H1 (cell line): ENCODE data around the gene GALNTL6. TPM values are rescaled to one million over a fixed set of nuclear protein-coding genes. Genes with fewer than 3 reads are reported as not detected.

Source experiments
- CTCF ChIA-PET: fragments of 300-600 bp; sonication (Branson Sonifier 250); formaldehyde crosslinking; loops from one replicate; lab custom pipeline; 2021; ENCODE audit not compliant: partially characterized antibody; lab: Charles Lee
- POLR2A ChIA-PET: fragments of 300-600 bp; sonication (Branson Sonifier 250); formaldehyde crosslinking; loops from one replicate; lab custom pipeline; 2021; ENCODE audit warnings: inconsistent platforms; ENCODE audit not compliant: partially characterized antibody; lab: Charles Lee
- DNase-seq, 2 experiments: peaks; one replicate each; pipeline versions ENCODE4 v3.0.0 to v3.0.0-alpha.2; 2010 to 2022; ENCODE audit warnings: low spot score in 2 of 2, low read depth in 1 of 2, mixed read lengths in 1 of 2
- FAIRE-seq: peaks from 2 replicates; lab custom pipeline; 2011; peaks lifted over from hg19 to GRCh38; lab: Jason Lieb, UNC
- H2AFZ ChIP-seq: 2 replicates; pipeline ENCODE4 v1.8.1; 2012; ENCODE audit warnings: low read length, inconsistent platforms
- H2AK5ac ChIP-seq: 2 replicates; pipeline ENCODE4 v1.6.1; 2013; ENCODE audit warnings: low read depth, low read length
- H2BK120ac ChIP-seq: replicated peaks from 2 replicates; pipeline ENCODE3; 2013; ENCODE audit warnings: low read depth, low read length, inconsistent platforms
- H2BK12ac ChIP-seq: 2 replicates; pipeline ENCODE4 v1.6.1; 2013; ENCODE audit warnings: low read depth, low read length
- H2BK15ac ChIP-seq: 2 replicates; pipeline ENCODE4 v1.6.1; 2013; ENCODE audit warnings: low read length
- H2BK20ac ChIP-seq: 2 replicates; pipeline ENCODE4 v1.6.1; 2013; ENCODE audit warnings: low read length
- H2BK5ac ChIP-seq: 2 replicates; pipeline ENCODE4 v1.6.1; 2013; ENCODE audit warnings: low read depth, low read length
- H3K14ac ChIP-seq: 2 replicates; pipeline ENCODE4 v1.6.1; 2013; ENCODE audit warnings: inconsistent platforms; ENCODE audit not compliant: insufficient read length
- H3K18ac ChIP-seq: 2 replicates; pipeline ENCODE4 v1.6.1; 2013; ENCODE audit warnings: low read length; ENCODE audit errors: extremely low read depth
- H3K23ac ChIP-seq: 2 replicates; pipeline ENCODE4 v1.6.1; 2013; ENCODE audit warnings: inconsistent platforms; ENCODE audit not compliant: insufficient read length
- H3K23me2 ChIP-seq: 2 replicates; pipeline ENCODE4 v1.6.1; 2013; ENCODE audit warnings: low read depth, low read length
- H3K27ac ChIP-seq: 2 replicates; pipeline ENCODE4 v1.6.1; 2011; ENCODE audit warnings: low read depth, low read length, inconsistent platforms
- H3K27me3 ChIP-seq, 4 experiments: replicated peaks in 1 of 4; 1 replicate in 1 of 4; 2 replicates in 3 of 4; pipeline versions ENCODE4 v1.6.1 to v1.8.1; 2011 to 2013; ENCODE audit warnings: low read length in 3 of 4, mild to moderate bottlenecking in 3 of 4, inconsistent platforms in 2 of 4, mixed read lengths in 2 of 4, moderate library complexity in 1 of 4; ENCODE audit not compliant: control insufficient read depth in 3 of 4, insufficient read depth in 3 of 4; ENCODE audit errors: extremely low read depth in 1 of 4
- H3K36me3 ChIP-seq, 4 experiments: 2 replicates each; pipeline versions ENCODE4 v1.6.1 to v1.8.1; 2011 to 2013; ENCODE audit warnings: mild to moderate bottlenecking in 4 of 4, low read length in 3 of 4, moderate library complexity in 2 of 4, control low read depth in 1 of 4, inconsistent platforms in 1 of 4; ENCODE audit not compliant: insufficient read depth in 4 of 4, control insufficient read depth in 2 of 4
- H3K4ac ChIP-seq: replicated peaks from 2 replicates; pipeline ENCODE3; 2013; ENCODE audit warnings: low read length, low read depth, mixed read lengths, inconsistent platforms; ENCODE audit not compliant: insufficient read length
- H3K4me1 ChIP-seq, 4 experiments: replicated peaks in 1 of 4; 1 replicate in 1 of 4; 2 replicates in 3 of 4; pipeline versions ENCODE4 v1.6.1 to v1.8.1; 2011 to 2013; ENCODE audit warnings: low read length in 3 of 4, inconsistent platforms in 2 of 4, mixed read lengths in 1 of 4; ENCODE audit not compliant: insufficient read depth in 4 of 4, control insufficient read depth in 3 of 4
- H3K4me2 ChIP-seq, 2 experiments: 2 replicates each; pipeline versions ENCODE4 v1.6.1 to v1.8.1; 2011 to 2013; ENCODE audit warnings: low read depth in 2 of 2, low read length in 2 of 2, control low read depth in 1 of 2, inconsistent platforms in 1 of 2, mild to moderate bottlenecking in 1 of 2; ENCODE audit not compliant: insufficient read depth in 1 of 2
- H3K4me3 ChIP-seq, 4 experiments: fragments of 200-600, 300-600 bp in 1 of 4; sonication (generic), shearing (Covaris generic), sonication (Bioruptor Twin) in 1 of 4; 2 replicates each; pipeline versions ENCODE4 v1.5.1 to v1.8.1; 2011 to 2016; ENCODE audit warnings: low read length in 4 of 4, low read depth in 3 of 4, control low read depth in 2 of 4, inconsistent platforms in 2 of 4, mild to moderate bottlenecking in 2 of 4, mixed read lengths in 1 of 4, moderate library complexity in 1 of 4; ENCODE audit not compliant: insufficient read depth in 2 of 4; ENCODE audit errors: extremely low read depth in 1 of 4
- H3K56ac ChIP-seq: replicated peaks from 2 replicates; pipeline ENCODE3; 2013; ENCODE audit warnings: low read depth, mild to moderate bottlenecking, mixed read lengths, low read length, inconsistent platforms; ENCODE audit not compliant: insufficient read length
- H3K79me1 ChIP-seq: 2 replicates; pipeline ENCODE4 v1.6.1; 2013; ENCODE audit warnings: low read depth, low read length, control low read depth
- H3K79me2 ChIP-seq, 2 experiments: 2 replicates each; pipeline versions ENCODE4 v1.6.1 to v1.8.1; 2012 to 2013; ENCODE audit warnings: low read length in 2 of 2, mild to moderate bottlenecking in 2 of 2, inconsistent platforms in 1 of 2; ENCODE audit not compliant: insufficient read depth in 2 of 2, control insufficient read depth in 1 of 2
- H3K9ac ChIP-seq, 4 experiments: replicated peaks in 1 of 4; 1 replicate in 1 of 4; 2 replicates in 3 of 4; pipeline versions ENCODE4 v1.6.1 to v1.8.1; 2011 to 2013; ENCODE audit warnings: low read depth in 3 of 4, low read length in 3 of 4, control low read depth in 2 of 4, mild to moderate bottlenecking in 2 of 4, moderate library complexity in 2 of 4, inconsistent platforms in 1 of 4; ENCODE audit errors: extremely low read depth in 1 of 4
- H3K9me3 ChIP-seq, 2 experiments: 2 replicates each; pipeline versions ENCODE4 v1.6.1 to v1.8.1; 2012 to 2013; ENCODE audit warnings: mild to moderate bottlenecking in 2 of 2, moderate library complexity in 2 of 2, control low read depth in 1 of 2, inconsistent platforms in 1 of 2, low read depth in 1 of 2, low read length in 1 of 2, mixed read lengths in 1 of 2; ENCODE audit not compliant: insufficient read depth in 2 of 2
- H4K20me1 ChIP-seq, 2 experiments: replicated peaks in 1 of 2; 2 replicates each; pipeline versions ENCODE3 to v1.8.1; 2011 to 2013; ENCODE audit warnings: inconsistent platforms in 2 of 2, low read length in 2 of 2, mild to moderate bottlenecking in 1 of 2; ENCODE audit not compliant: insufficient read depth in 2 of 2, control insufficient read depth in 1 of 2
- H4K5ac ChIP-seq: 2 replicates; pipeline ENCODE4 v1.6.1; 2013; ENCODE audit warnings: low read length, low read depth, mixed read lengths, inconsistent platforms; ENCODE audit not compliant: insufficient read length
- H4K8ac ChIP-seq: 2 replicates; pipeline ENCODE4 v1.8.0; 2013; ENCODE audit warnings: mild to moderate bottlenecking, moderate library complexity, low read length, inconsistent platforms; ENCODE audit not compliant: insufficient read depth; ENCODE audit errors: extremely low read depth
- H4K91ac ChIP-seq: replicated peaks from 2 replicates; pipeline ENCODE3; 2013; ENCODE audit warnings: low read length, mixed read lengths, inconsistent platforms; ENCODE audit not compliant: insufficient read length
- CEBPB ChIP-seq: IDR thresholded peaks from 2 replicates; pipeline ENCODE4 v1.6.1; 2012; ENCODE audit warnings: low read depth, low read length
- EZH2 ChIP-seq: fragments of 200-600 bp; sonication (generic); IDR thresholded peaks from 2 replicates; pipeline ENCODE4 v1.7.1; 2012; ENCODE audit warnings: low read depth, mild to moderate bottlenecking, moderate library complexity, low read length, inconsistent platforms; ENCODE audit not compliant: severe bottlenecking
- JUND ChIP-seq: IDR thresholded peaks from 2 replicates; pipeline ENCODE4 v1.6.1; 2011; ENCODE audit warnings: mild to moderate bottlenecking, improper control_type of control experiment, low read length
- KDM5A ChIP-seq: fragments of 200-600 bp; IDR thresholded peaks from 2 replicates; pipeline ENCODE4 v1.7.1; 2012; ENCODE audit warnings: mild to moderate bottlenecking, low read length, inconsistent platforms, mixed read lengths
- NRF1 ChIP-seq: IDR thresholded peaks from 2 replicates; pipeline ENCODE4 v1.6.1; 2011; ENCODE audit warnings: mild to moderate bottlenecking, low read depth, low read length, improper control_type of control experiment
- PHF8 ChIP-seq: fragments of 200-600 bp; sonication (generic); conservative IDR thresholded peaks from 2 replicates; pipeline ENCODE4 v1.7.1; 2012; ENCODE audit warnings: low read depth, mild to moderate bottlenecking, inconsistent platforms, low read length, moderate library complexity
- POU5F1 ChIP-seq: IDR thresholded peaks from 2 replicates; pipeline ENCODE4 v1.6.1; 2011; ENCODE audit warnings: low read depth, mild to moderate bottlenecking, low read length, moderate library complexity
- TAF7 ChIP-seq: optimal IDR thresholded peaks from 2 replicates; pipeline ENCODE3; 2011; ENCODE audit warnings: low read depth, mild to moderate bottlenecking, inconsistent platforms, low read length, moderate library complexity, borderline replicate concordance
- ZNF274 ChIP-seq: IDR thresholded peaks from 2 replicates; pipeline ENCODE4 v1.7.0; 2012; ENCODE audit warnings: low read length, borderline replicate concordance; ENCODE audit errors: extremely low read depth
- WGBS, 2 experiments: shearing (Covaris generic) in 1 of 2; methylation state at CpG; one replicate each; pipeline versions ENCODE4 v1.1.6 to v1.1.7; 2013 to 2015; ENCODE audit warnings: low lambda C conversion rate in 2 of 2, mixed read lengths in 2 of 2, inconsistent platforms in 1 of 2, low coverage in 1 of 2, missing lambda C conversion rate in 1 of 2; ENCODE audit not compliant: insufficient replicate concordance in 2 of 2, insufficient coverage in 1 of 2, insufficient read length in 1 of 2; ENCODE audit errors: extremely low coverage in 1 of 2, missing lambda C conversion rate in 1 of 2; 5-methylcytosine and 5-hydroxymethylcytosine counted together
- polyA plus RNA-seq, 7 experiments: library from polyadenylated mRNA; depleted of rRNA in 3 of 7; stranded (reverse) in 5 of 7; unstranded in 2 of 7; fragments of >200 nt in 5 of 7; fragments of 200-250 nt in 2 of 7; gene quantifications; 1 replicate in 5 of 7; 2 replicates in 1 of 7; 4 replicates in 1 of 7; pipeline versions ENCODE4 v1.2.1 to v1.2.3, GENCODE V29; 2011 to 2013; ENCODE audit warnings: missing spikeins in 2 of 7, mixed read lengths in 2 of 7
- total RNA-seq: library from RNA; stranded (reverse); fragmentation: NEBNext Ultra II Directional; extraction: Animal tissue kit (Norgen Biotek cat#: 25700); gene quantifications from 2 replicates; pipeline ENCODE4 v1.2.1, GENCODE V29; 2021
- TF ChIP-seq, protein P1 (sequence below): IDR thresholded peaks from 2 replicates; pipeline ENCODE4 v1.6.1; 2012; ENCODE audit warnings: low read length, inconsistent platforms
- TF ChIP-seq, protein P2 (sequence below), 3 experiments: IDR thresholded peaks; 1 replicate in 2 of 3; 2 replicates in 1 of 3; pipeline versions ENCODE4 v1.5.1 to v1.6.1; 2011; ENCODE audit warnings: low read length in 3 of 3, mild to moderate bottlenecking in 3 of 3, inconsistent platforms in 2 of 3, low read depth in 1 of 3, moderate library complexity in 1 of 3; ENCODE audit not compliant: insufficient read depth in 1 of 3; ENCODE audit errors: control extremely low read depth in 1 of 3

Gene GALNTL6
- total and polyA plus RNA-seq, 2 of the 8 experiments (the other 6 are each of a cell fraction or from before 2014, with no cell fraction given) = 0.03 to 0.32 TPM

DNA sequence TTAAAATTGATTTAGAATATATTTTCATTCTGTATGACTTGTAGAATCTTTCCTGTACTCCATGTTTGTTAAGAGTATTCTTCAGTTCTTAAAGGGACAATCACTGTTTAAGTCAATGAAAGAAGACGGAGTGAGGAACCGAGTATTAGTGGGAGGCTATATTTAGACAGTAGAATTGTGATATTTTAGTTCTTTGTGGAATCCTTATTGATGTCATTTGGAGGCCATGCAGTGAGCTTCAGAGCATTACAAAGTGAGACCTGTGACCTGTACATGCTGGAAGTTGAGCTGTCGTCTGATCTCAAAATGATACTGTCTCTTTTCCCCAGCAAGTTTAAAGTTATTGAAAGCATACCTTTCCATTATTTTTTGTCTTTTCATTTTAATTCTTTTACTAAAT is 394.7 kb downstream of the GALNTL6 start:
- Histone ChIP-seq H3K9ac (no peak overlapping the region), H2BK20ac (no peak overlapping the region), H2BK5ac (no peak overlapping the region), H3K4ac (no peak overlapping the region), H3K9me3 (no peaks in the 10 kb centered on the region), H3K4me2 (no peak overlapping the region), H3K56ac (no peak overlapping the region), H3K4me1 (no peaks in the 10 kb centered on the region), H2AK5ac (no peak overlapping the region), H3K4me3 (no peak overlapping the region), H2AFZ (no peak overlapping the region), H4K20me1 (no peaks in the 10 kb centered on the region), H2BK120ac (no peak overlapping the region), H3K36me3 (no peaks in the 10 kb centered on the region), H3K79me1 (no peaks in the 10 kb centered on the region), H3K18ac (no peak overlapping the region), H3K14ac (no peak overlapping the region), H4K8ac (no peak overlapping the region), H3K23me2 (no peaks in the 10 kb centered on the region), H4K91ac (no peak overlapping the region), H3K27ac (no peak overlapping the region), H3K27me3 (no peaks in the 10 kb centered on the region), H3K23ac (no peak overlapping the region), H3K79me2 (no peaks in the 10 kb centered on the region), H4K5ac (no peak overlapping the region), H2BK15ac (no peak overlapping the region), H2BK12ac (no peak overlapping the region)
- 64% methylated on average over 3 of the region's 3 CpGs; no CpG with 5 or more reads in 1 of the 2 experiments for WGBS, 2 experiments
- CTCF ChIA-PET = no interaction called here
- no peak for DNase-seq
- no peak for FAIRE-seq
- POLR2A ChIA-PET = no interaction called here
- TF ChIP-seq ZNF274 (no peak), EZH2 (no peak), CEBPB (no peak), PHF8 (no peak), TAF7 (no peak), KDM5A (no peak), JUND (no peak), POU5F1 (no peak), NRF1 (no peak)
- TF ChIP-seq, protein P1, sequence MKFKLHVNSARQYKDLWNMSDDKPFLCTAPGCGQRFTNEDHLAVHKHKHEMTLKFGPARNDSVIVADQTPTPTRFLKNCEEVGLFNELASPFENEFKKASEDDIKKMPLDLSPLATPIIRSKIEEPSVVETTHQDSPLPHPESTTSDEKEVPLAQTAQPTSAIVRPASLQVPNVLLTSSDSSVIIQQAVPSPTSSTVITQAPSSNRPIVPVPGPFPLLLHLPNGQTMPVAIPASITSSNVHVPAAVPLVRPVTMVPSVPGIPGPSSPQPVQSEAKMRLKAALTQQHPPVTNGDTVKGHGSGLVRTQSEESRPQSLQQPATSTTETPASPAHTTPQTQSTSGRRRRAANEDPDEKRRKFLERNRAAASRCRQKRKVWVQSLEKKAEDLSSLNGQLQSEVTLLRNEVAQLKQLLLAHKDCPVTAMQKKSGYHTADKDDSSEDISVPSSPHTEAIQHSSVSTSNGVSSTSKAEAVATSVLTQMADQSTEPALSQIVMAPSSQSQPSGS = no peak
- TF ChIP-seq, protein P2, sequence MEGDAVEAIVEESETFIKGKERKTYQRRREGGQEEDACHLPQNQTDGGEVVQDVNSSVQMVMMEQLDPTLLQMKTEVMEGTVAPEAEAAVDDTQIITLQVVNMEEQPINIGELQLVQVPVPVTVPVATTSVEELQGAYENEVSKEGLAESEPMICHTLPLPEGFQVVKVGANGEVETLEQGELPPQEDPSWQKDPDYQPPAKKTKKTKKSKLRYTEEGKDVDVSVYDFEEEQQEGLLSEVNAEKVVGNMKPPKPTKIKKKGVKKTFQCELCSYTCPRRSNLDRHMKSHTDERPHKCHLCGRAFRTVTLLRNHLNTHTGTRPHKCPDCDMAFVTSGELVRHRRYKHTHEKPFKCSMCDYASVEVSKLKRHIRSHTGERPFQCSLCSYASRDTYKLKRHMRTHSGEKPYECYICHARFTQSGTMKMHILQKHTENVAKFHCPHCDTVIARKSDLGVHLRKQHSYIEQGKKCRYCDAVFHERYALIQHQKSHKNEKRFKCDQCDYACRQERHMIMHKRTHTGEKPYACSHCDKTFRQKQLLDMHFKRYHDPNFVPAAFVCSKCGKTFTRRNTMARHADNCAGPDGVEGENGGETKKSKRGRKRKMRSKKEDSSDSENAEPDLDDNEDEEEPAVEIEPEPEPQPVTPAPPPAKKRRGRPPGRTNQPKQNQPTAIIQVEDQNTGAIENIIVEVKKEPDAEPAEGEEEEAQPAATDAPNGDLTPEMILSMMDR (IDR thresholded peaks at IDR 0.05; ENCODE audit: control extremely low read depth in 1 of 3, insufficient read depth in 1 of 3, low read depth in 1 of 3, low read length in 3 of 3) = no peak
